IPS-15b (cell line): ENCODE results near the gene BMP4.

Source experiments
- H3K27me3 ChIP-seq: one replicate; pipeline ENCODE4 v1.6.1; 2013; ENCODE audit warnings: low read length; ENCODE audit not compliant: control insufficient read depth, insufficient read depth
- H3K36me3 ChIP-seq: one replicate; pipeline ENCODE4 v1.6.1; 2013; ENCODE audit warnings: low read length; ENCODE audit not compliant: control insufficient read depth, insufficient read depth
- H3K4me1 ChIP-seq: one replicate; pipeline ENCODE4 v1.6.1; 2013; ENCODE audit warnings: mild to moderate bottlenecking, low read length; ENCODE audit not compliant: control insufficient read depth, insufficient read depth
- H3K4me3 ChIP-seq: one replicate; pipeline ENCODE4 v1.5.1; 2013; ENCODE audit warnings: low read depth, low read length
- H3K9ac ChIP-seq: one replicate; pipeline ENCODE4 v1.6.1; 2013; ENCODE audit warnings: low read depth, mild to moderate bottlenecking, low read length
- H3K9me3 ChIP-seq: one replicate; pipeline ENCODE4 v1.6.1; 2013; ENCODE audit warnings: mild to moderate bottlenecking, low read length; ENCODE audit not compliant: control insufficient read depth, insufficient read depth

The BMP4 gene

DNA sequence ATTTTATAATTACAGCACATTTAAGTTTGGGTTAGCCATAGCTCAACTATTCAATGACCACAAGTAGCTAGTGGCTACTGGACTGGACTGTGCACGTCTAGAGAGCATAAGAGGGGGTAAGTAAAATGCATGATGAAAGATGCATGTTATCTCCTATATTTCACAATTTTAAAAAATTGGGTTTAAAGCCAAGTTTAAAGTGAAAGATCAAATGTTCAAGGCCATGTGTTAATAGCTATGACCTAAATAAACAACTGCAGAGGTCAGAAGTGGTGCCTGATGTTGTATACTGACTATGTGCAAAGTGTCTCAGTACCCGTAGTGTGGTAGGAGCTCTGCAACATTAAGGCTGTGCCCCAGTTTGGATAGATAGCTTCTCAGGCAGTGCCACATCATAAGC lies 48.2 kb downstream of the BMP4 start:
- Histone ChIP-seq H3K9me3 (no peaks in the 10 kb centered on the region), H3K27me3 (no peaks in the 10 kb centered on the region), H3K4me1 (no peaks in the 10 kb centered on the region), H3K4me3 (no peak overlapping the region), H3K9ac (no peak overlapping the region), H3K36me3 (no peaks in the 10 kb centered on the region)

- no peaks in the 10 kb centered on the region for H3K9me3 ChIP-seq
- no peak overlapping the region for H3K4me3 ChIP-seq
- H3K4me1 ChIP-seq: no peaks in the 10 kb centered on the region
- no peak overlapping the region for H3K9ac ChIP-seq
- H3K27me3 ChIP-seq: no peaks in the 10 kb centered on the region
- no peaks in the 10 kb centered on the region for H3K36me3 ChIP-seq
These were observed 54.3 kb downstream of the BMP4 start for GRCh38 chr14:53902307-53902706.

GRCh38 chr14:53900499-53900898 lies 56.1 kb downstream of the BMP4 start:
- Histone ChIP-seq H3K27me3 (no peaks in the 10 kb centered on the region), H3K36me3 (no peaks in the 10 kb centered on the region)

More at GRCh38 chr14:53900499-53900898, 56.1 kb downstream of the BMP4 start:
- no peaks in the 10 kb centered on the region for H3K4me1 ChIP-seq
- no peak overlapping the region for H3K9ac ChIP-seq
- H3K4me3 ChIP-seq: no peak overlapping the region
- H3K9me3 ChIP-seq: no peaks in the 10 kb centered on the region
